Measurements from ENCODE around the gene IL27RA. TPM values are rescaled to one million over a fixed set of nuclear protein-coding genes. Genes with fewer than 3 reads are reported as not detected.
A peak's percentile ranks its signal among the peaks of the same experiment; 100 is the strongest.

Gene IL27RA
- 5.7 TPM for total RNA-seq

- DNase-seq (ENCODE audit: low spot score in 2 of 2) (peak in 1 of 2 donors; percentile 66), FAIRE-seq (no peak)
Measured at GRCh38 chr19:14031719-14032480, at the start of gene IL27RA. Gene IL27RA (plus strand): TSS chr19:14031762. CDS start chr19:14031873, 111 bp downstream.

- no peak for DNase-seq (ENCODE audit: low spot score in 2 of 2)
- no peak for FAIRE-seq
Measured at GRCh38 chr19:13981988-13982501, 49.5 kb upstream of the IL27RA start.

DNA sequence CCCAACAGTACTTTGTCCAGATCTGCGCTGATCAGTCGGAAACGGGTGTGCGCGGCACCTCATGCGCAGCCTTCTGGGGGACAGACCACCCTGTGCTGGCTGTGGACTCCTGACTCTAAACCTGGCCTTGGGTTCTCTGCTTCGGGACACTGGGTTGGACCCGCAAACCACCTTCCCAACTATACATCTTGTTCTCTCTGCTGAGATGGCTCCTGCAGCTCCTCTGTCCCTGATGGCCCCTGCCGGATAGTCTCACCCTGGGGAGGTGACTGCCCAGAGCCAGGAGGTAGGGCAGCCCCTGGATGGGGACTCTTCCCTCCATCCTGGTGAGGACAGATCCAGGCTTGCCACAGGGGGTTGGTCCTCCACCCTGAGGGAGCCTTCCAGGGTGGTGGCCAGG is 48.8 kb upstream of the IL27RA start:
- FAIRE-seq (no peak), DNase-seq (ENCODE audit: low spot score in 2 of 2) (no peak)

DNA sequence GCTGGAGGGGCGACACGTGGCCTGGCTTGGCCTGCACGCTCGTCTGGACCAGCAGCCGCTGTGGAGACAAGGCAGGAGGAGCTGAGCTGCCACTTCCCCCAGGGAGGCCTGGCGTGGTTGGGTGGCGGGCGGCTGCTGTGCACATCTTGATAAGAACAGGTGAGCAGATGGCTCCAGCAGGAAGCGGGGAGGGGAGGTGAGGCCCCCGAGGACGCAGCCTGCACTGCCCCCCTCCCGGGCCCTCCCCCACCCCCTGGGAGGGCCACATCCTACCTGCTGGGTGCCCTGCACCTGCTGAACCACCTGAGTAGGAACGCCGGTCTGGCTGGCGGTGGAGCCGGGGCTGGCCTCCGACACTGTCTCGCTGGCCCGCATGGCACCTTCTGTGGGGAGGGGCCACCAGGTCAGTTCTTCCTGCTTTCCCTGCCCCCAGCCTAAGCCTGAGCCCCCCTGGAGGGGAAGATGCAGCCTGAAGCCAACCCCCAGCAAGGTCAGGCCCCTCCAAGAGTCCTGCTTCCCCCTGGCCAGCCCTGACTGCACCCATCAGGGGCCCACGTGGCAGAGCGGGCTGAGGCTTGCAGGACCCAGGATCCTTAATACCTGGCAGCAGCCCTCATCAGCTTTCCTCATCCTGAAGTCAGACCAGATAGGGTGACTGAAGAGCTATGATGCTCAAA is 48.2 kb upstream of the IL27RA start:
- FAIRE-seq: no peak
- no peak for DNase-seq (ENCODE audit: low spot score in 2 of 2)

DNA sequence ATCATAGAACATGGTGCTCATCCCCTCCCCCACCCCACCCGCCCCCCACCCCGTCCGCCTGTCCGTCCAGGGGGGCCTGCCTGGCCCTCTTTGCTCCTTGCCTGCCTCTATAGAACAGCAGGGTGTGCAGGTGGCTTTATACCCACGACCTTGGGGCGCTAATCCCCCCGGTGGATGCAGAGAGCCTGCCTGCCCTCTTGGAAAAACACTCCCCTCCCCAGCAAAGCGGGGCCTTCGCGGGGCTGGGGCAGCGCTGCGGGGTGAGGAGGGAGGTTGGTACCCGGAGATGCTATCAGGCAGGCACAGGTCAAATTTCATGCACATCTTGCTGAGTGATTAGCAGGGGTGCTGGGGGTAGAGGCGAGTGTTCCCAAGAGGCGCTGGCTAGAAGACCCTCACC is 47.4 kb upstream of the IL27RA start:
- FAIRE-seq: no peak

GRCh38 chr19:13984875-13985741 is 46.5 kb upstream of the IL27RA start:
- FAIRE-seq: no peak
- DNase-seq (ENCODE audit: low spot score in 2 of 2): no peak

More for the DNA sequence above, 47.4 kb upstream of the IL27RA start:
- no peak for DNase-seq (ENCODE audit: low spot score in 2 of 2)

DNA sequence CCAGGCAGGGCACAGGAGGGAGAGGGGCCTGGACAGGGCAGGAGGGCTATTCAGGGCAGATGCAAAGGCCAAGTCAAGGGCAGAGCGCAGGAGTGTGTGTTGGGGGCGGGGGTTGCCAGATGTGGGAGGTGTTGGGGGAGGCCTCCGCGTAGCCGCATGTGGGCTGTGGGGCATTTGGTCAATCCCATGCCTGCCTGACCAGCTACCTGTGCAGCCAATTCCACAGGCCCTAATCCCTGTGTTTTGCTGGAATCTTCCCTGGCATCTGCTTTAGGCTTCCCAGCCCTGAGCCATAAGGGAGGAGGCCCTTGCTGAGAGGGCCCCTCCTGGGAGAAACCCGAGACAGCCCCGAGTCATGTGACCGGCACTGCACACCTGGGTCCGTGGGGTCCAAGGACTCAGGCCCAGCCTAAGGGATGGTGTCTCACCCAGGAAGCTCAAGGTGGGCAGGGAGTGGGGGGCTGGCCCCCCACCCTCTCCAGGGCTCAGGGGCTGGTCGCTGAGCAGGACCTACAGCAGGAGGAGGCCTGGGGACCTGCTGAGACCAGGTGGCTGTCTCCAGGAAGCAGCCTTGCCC is 45.7 kb upstream of the IL27RA start:
- DNase-seq (ENCODE audit: low spot score in 2 of 2) (no peak), FAIRE-seq (no peak)

GRCh38 chr19:13986348-13986904 is 45.1 kb upstream of the IL27RA start:
- FAIRE-seq: no peak
- DNase-seq (ENCODE audit: low spot score in 2 of 2): peak; percentile 67 to 83

- no peak for FAIRE-seq
- no peak for DNase-seq (ENCODE audit: low spot score in 2 of 2)
Measured at GRCh38 chr19:13987101-13987890, 44.3 kb upstream of the IL27RA start.

GRCh38 chr19:13989487-13989886 is 42.1 kb upstream of the IL27RA start:
- DNase-seq (ENCODE audit: low spot score in 2 of 2) (no peak), FAIRE-seq (no peak)

GRCh38 chr19:13990085-13990484 is 41.5 kb upstream of the IL27RA start:
- DNase-seq (ENCODE audit: low spot score in 2 of 2) (no peak), FAIRE-seq (no peak)

DNA sequence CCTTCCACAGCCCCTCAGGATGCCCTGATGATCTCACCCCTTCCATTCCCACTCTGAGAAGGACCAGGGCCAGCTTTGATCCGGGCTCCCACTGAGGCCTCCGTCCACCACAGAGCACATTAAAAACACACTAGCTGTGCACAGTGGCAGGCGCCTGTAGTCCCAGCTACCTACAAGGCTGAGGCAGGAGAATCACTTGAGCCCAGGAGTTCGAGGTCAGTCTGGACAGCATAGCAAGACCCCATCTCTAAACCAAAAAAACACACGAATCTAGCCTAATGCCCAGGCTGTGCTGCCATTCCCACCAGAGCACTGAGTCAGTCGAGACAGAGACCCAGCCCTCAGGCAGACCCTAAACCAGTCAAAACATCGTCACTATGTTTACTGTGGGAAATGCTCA is 39.5 kb upstream of the IL27RA start:
- no peak for FAIRE-seq

DNA sequence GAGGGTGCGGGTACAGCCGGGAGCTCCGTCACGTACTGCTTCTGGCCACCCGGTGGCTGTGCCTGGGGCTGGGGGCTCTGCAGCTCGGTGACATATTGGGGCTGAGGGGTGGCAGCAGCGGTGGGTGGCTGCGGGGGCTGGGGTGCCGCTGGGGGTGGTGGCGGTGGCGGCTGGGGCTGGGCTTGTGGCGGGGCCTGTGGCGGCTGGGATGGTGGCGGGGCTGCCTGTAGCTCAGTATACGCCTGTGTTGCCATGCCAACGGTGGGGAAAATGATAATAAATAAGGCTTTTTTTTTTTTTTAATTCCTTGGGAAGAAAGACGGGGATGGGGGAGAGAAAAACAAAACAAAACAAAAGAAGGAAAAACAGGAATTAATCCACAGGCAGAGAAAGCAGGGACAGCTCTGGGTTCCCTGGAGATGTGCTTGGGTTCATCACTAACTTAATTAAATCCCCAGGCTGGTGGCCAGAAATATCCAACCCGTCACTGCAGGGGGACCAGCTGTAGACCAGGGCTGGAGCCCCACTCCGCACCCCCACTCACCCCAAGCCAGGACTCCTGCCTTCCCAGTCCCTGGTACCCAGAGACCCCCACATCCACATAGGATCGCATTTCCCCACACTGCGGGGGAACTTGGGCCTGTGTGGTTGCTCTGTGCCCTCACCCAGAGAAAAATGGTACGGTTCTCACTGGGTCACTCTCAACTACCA is 37.8 kb upstream of the IL27RA start:
- FAIRE-seq (no peak), DNase-seq (ENCODE audit: low spot score in 2 of 2) (peak in 1 of 2 donors; percentile 50)

More for the DNA sequence above, 39.5 kb upstream of the IL27RA start:
- no peak for DNase-seq (ENCODE audit: low spot score in 2 of 2)

DNA sequence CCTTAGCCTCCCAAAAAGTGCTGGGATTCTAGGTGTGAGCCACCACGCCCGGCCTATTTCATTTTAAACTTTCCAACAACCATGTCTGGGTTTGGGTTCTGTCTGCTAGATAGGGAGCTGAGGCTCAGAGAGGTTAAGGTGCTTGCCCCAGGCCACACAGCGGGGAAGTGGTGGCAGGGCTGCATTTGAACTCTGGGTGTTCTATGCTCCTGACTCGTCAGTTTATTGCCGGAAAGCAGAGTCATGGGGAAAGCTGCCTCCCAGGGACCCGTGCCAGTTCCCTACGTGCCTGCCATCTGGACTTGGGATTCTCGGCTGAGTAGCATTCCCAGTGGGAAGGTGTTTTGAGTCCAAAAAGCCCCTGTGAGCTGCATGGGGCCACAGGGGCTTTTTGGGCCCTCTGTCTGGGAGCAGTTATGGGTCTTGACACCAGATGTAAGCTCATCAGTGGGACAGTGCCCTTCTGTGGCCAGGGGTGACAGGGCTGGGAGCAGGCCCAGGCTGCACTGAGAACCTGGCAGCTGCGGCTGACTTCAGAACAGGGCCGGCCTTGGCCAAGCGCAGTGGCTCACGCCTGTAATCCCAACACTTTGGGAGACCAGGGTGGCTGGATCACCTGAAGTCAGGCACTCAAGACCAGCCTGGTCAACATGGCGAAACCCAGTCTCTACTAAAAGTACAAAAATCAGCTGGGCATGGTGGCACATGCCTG is 36.4 kb upstream of the IL27RA start:
- peak; percentile 44 to 53 for DNase-seq (ENCODE audit: low spot score in 2 of 2)
- no peak for FAIRE-seq

DNA sequence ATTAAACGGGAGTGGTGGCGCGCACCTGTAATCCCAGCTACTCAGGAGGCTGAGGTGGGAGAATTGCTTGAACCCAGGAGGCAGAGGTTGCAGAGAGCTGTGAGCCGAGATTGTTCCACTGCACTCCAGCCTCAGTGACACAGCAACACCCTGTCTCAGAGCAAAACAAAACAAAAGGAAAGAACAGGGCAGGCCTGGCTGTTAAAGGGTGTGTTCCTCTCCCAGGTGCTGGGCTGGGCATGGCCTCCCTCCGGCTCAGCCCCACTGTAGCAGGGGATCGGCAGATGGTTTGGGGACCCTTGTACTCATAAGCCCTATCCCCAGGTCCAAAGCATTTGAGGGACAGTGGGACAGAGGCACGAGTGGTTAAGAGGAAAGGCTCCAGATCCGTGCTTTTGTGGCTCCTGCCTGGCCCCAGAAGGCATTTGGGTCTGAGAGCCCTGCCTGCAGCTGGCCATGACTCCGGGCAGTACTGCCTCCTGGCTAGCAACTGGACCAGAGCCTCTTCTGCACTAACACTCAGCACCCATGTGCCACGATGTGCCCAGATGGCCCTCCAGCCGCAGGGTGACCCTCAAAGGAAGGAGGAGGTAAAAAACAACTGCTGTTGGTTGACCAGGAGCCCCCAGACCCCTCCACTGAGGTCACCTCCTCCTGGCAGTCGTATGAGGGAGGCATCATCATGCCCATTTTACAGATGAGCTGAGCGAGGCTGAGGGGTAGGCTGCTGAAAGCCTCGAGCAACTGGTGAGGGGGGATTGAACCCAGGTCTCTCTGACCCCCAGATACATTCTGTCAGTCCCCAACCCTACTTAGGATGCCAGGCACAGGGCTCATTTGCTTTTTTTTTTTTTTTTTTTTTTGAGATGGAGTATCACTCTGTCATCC is 35.4 kb upstream of the IL27RA start:
- no peak for DNase-seq (ENCODE audit: low spot score in 2 of 2)
- no peak for FAIRE-seq

- FAIRE-seq (no peak), DNase-seq (ENCODE audit: low spot score in 2 of 2) (no peak)
Measured at GRCh38 chr19:13996928-13997630, 34.5 kb upstream of the IL27RA start.

DNA sequence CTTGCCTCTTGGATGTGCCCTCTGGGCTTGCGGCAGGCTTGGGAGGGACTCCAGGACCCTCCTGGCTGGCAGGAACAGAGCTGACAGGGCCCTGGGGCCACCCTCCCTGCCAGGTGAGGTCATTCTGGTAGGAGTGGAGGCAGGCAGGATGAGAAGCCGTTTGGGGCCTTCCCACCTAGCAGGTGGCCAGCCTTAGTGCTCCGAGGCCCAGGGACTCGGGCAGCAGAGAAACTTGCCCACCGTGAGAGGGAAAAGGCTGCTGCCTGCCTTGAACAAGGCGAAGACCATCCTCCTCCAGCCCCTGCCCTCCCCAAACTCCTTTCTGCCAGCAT is 34.0 kb upstream of the IL27RA start:
- no peak for DNase-seq (ENCODE audit: low spot score in 2 of 2)
- no peak for FAIRE-seq
